ENCODE data around the gene PPFIA3.
"Not testable (repeated sequence)": the region's sequence is repeated elsewhere in the genome, so short reads cannot be mapped to it uniquely, and the experiment has no call there.

Gene PPFIA3

DNA sequence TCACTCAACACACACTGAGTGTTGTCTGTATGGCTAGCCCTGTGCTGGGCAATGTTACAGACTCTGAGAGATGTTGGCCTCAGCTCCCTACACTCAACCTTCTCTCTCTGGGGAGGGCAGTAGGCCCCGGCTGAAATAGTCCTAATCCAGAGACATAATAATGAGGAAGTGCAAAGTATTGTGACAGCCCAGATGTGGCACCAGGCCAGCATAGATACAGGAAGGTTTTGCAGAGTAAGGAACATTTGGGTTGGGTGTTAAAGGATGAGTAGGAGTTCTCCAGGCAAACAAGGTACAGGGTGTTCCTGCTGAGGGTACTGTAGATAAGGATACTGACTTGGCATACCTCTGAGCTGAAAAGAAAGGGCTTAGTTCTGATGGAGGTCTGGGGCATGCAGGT is 2.8 kb upstream of the PPFIA3 start:
- Histone ChIP-seq H3K9me3 (ENCODE audit: control insufficient read depth, insufficient read depth, low read depth, low read length) (no peaks in the 10 kb centered on the region), H3K4me3 (ENCODE audit: low read depth, low read length) (no peak overlapping the region), H3K36me3 (ENCODE audit: control insufficient read depth, insufficient read depth, low read length) (no peaks in the 10 kb centered on the region), H3K4me1 (ENCODE audit: control insufficient read depth, insufficient read depth, low read length) (peaks cover 24% of the 10 kb centered on the region; the same call in 1 of the 2 replicates), H3K27me3 (ENCODE audit: control insufficient read depth, insufficient read depth, low read length) (peaks cover 26% of the 10 kb centered on the region), H3K27ac (ENCODE audit: low read depth, low read length) (no peak overlapping the region), H3K9ac (ENCODE audit: low read length) (no peak overlapping the region)

DNA sequence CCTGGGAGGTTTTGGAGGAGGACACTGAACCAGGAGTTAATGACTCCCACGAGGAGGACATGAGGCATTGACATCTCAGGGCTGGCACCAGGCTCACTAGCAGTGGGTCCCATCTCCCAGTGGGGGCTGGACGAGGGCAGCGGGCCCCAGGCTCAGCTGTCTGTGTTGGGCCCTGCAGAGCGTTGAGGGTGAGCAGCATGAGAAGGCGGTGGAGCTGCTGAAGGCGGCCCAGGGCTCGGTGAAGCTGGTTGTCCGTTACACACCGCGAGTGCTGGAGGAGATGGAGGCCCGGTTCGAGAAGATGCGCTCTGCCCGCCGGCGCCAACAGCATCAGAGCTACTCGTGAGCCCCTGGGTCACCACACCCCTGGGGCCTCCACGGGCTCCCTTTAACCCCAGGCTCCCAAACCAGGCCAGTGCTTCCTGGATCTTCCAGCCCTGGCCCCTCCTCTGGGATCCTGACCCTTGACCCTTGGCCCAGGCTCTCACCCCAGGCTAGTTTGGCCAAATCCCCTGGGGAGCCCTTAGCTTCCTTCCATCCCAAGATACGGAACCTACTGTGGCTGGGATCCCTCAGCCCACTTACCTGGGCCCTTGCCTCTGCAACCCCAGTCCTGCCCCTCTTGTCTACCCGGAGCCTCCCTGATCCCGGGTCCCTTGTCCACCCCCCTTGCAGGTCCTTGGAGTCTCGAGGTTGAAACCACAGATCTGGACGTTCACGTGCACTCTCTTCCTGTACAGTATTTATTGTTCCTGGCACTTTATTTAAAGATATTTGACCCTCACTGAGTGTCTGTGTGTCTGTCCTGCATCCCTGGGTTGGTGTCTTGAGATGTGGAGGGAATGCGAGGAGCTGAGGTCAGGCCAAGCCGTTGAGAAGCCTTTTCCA is 1.4 kb upstream of the PPFIA3 start:
- Histone ChIP-seq H3K36me3 (ENCODE audit: control insufficient read depth, insufficient read depth, low read length) (no peaks in the 10 kb centered on the region), H3K27me3 (ENCODE audit: control insufficient read depth, insufficient read depth, low read length) (peaks cover 32% of the 10 kb centered on the region), H3K4me1 (ENCODE audit: control insufficient read depth, insufficient read depth, low read length) (peaks cover 24% of the 10 kb centered on the region; the same call in 1 of the 2 replicates), H3K9ac (ENCODE audit: low read length) (peak overlapping the region; percentile 85), H3K4me3 (ENCODE audit: low read depth, low read length) (peak overlapping the region; percentile 78), H3K27ac (ENCODE audit: low read depth, low read length) (peak overlapping the region; percentile 93; the same call in 1 of the 2 replicates), H3K9me3 (ENCODE audit: control insufficient read depth, insufficient read depth, low read depth, low read length) (no peaks in the 10 kb centered on the region)

GRCh38 chr19:49118565-49119410 is 556 bp upstream of the PPFIA3 start, which contains the start of gene C19orf73:
TSS of gene C19orf73 (minus strand) at chr19:49119143. CDS start at chr19:49119022, 121 bp downstream.
- Histone ChIP-seq H3K9me3 (ENCODE audit: control insufficient read depth, insufficient read depth, low read depth, low read length) (no peaks in the 10 kb centered on the region), H3K27me3 (ENCODE audit: control insufficient read depth, insufficient read depth, low read length) (peaks cover 32% of the 10 kb centered on the region), H3K36me3 (ENCODE audit: control insufficient read depth, insufficient read depth, low read length) (no peaks in the 10 kb centered on the region), H3K9ac (ENCODE audit: low read length) (peak within 1 kb of the TSS; percentile 85), H3K27ac (ENCODE audit: low read depth, low read length) (peak within 1 kb of the TSS; percentile 93), H3K4me3 (ENCODE audit: low read depth, low read length) (peak within 1 kb of the TSS; percentile 78), H3K4me1 (ENCODE audit: control insufficient read depth, insufficient read depth, low read length) (peaks cover 23% of the 10 kb centered on the region; the same call in 1 of the 2 replicates)

DNA sequence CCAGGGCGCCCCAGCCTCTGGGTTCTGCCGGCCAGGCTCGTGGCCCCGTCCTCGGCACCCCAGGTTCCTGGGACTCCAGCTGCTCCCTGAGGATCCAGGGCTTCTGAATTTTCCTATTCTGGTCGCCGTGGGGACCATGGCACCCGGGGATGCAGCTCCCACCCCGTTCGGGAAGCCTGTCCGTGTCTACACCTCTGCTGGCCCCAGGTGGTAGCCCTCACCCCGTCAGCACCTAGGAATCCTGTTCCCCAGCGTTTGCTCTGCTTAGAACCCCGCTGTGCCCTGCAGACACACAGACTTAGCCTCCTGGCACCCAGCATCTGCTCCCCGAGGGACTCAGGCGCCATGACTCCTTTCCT is 960 bp downstream of the PPFIA3 start:
- no peaks in the 10 kb centered on the region for H3K36me3 ChIP-seq (ENCODE audit: control insufficient read depth, insufficient read depth, low read length)
- H3K9ac ChIP-seq (ENCODE audit: low read length), result no peak overlapping the region
- H3K27me3 ChIP-seq (ENCODE audit: control insufficient read depth, insufficient read depth, low read length), result peaks cover 29% of the 10 kb centered on the region
- no peaks in the 10 kb centered on the region for H3K9me3 ChIP-seq (ENCODE audit: control insufficient read depth, insufficient read depth, low read depth, low read length)
- H3K4me3 ChIP-seq (ENCODE audit: low read depth, low read length), result peak overlapping the region; percentile 64
- H3K27ac ChIP-seq (ENCODE audit: low read depth, low read length), result no peak overlapping the region
- H3K4me1 ChIP-seq (ENCODE audit: control insufficient read depth, insufficient read depth, low read length), result peaks cover 17% of the 10 kb centered on the region; the same call in 1 of the 2 replicates

GRCh38 chr19:49120868-49121267 is 1.5 kb downstream of the PPFIA3 start:
- no peaks in the 10 kb centered on the region for H3K36me3 ChIP-seq (ENCODE audit: control insufficient read depth, insufficient read depth, low read length)
- no peak overlapping the region for H3K27ac ChIP-seq (ENCODE audit: low read depth, low read length)
- H3K27me3 ChIP-seq (ENCODE audit: control insufficient read depth, insufficient read depth, low read length), result peaks cover 26% of the 10 kb centered on the region
- H3K9ac ChIP-seq (ENCODE audit: low read length), result no peak overlapping the region
- no peaks in the 10 kb centered on the region for H3K9me3 ChIP-seq (ENCODE audit: control insufficient read depth, insufficient read depth, low read depth, low read length)
- no peak overlapping the region for H3K4me3 ChIP-seq (ENCODE audit: low read depth, low read length)
- peaks cover 19% of the 10 kb centered on the region; the same call in 1 of the 2 replicates for H3K4me1 ChIP-seq (ENCODE audit: control insufficient read depth, insufficient read depth, low read length)

- H3K27me3 ChIP-seq (ENCODE audit: control insufficient read depth, insufficient read depth, low read length), result peaks cover 26% of the 10 kb centered on the region
- not testable (repeated sequence) for H3K9ac ChIP-seq (ENCODE audit: low read length); H3K4me3 ChIP-seq (ENCODE audit: low read depth, low read length); H3K9me3 ChIP-seq (ENCODE audit: control insufficient read depth, insufficient read depth, low read depth, low read length); H3K27ac ChIP-seq (ENCODE audit: low read depth, low read length); H3K36me3 ChIP-seq (ENCODE audit: control insufficient read depth, insufficient read depth, low read length)
- peaks cover 19% of the 10 kb centered on the region; the same call in 1 of the 2 replicates for H3K4me1 ChIP-seq (ENCODE audit: control insufficient read depth, insufficient read depth, low read length)
These were observed 2.5 kb downstream of the PPFIA3 start for GRCh38 chr19:49121841-49122240.

GRCh38 chr19:49123285-49123684 is 3.9 kb downstream of the PPFIA3 start:
- not testable (repeated sequence) for H3K36me3 ChIP-seq (ENCODE audit: control insufficient read depth, insufficient read depth, low read length); H3K4me3 ChIP-seq (ENCODE audit: low read depth, low read length); H3K9ac ChIP-seq (ENCODE audit: low read length); H3K27ac ChIP-seq (ENCODE audit: low read depth, low read length); H3K9me3 ChIP-seq (ENCODE audit: control insufficient read depth, insufficient read depth, low read depth, low read length)
- Histone ChIP-seq H3K4me1 (ENCODE audit: control insufficient read depth, insufficient read depth, low read length) (peaks cover 14% of the 10 kb centered on the region; the same call in 1 of the 2 replicates), H3K27me3 (ENCODE audit: control insufficient read depth, insufficient read depth, low read length) (peaks cover 26% of the 10 kb centered on the region)

- Histone ChIP-seq H3K4me3 (ENCODE audit: low read depth, low read length) (peak overlapping the region; percentile 48; the same call in 1 of the 2 replicates), H3K9me3 (ENCODE audit: control insufficient read depth, insufficient read depth, low read depth, low read length) (no peaks in the 10 kb centered on the region), H3K27me3 (ENCODE audit: control insufficient read depth, insufficient read depth, low read length) (peaks cover 18% of the 10 kb centered on the region), H3K36me3 (ENCODE audit: control insufficient read depth, insufficient read depth, low read length) (no peaks in the 10 kb centered on the region), H3K9ac (ENCODE audit: low read length) (no peak overlapping the region), H3K4me1 (ENCODE audit: control insufficient read depth, insufficient read depth, low read length) (peaks cover 23% of the 10 kb centered on the region), H3K27ac (ENCODE audit: low read depth, low read length) (no peak overlapping the region)
These were observed 5.8 kb downstream of the PPFIA3 start for GRCh38 chr19:49125025-49125731.

DNA sequence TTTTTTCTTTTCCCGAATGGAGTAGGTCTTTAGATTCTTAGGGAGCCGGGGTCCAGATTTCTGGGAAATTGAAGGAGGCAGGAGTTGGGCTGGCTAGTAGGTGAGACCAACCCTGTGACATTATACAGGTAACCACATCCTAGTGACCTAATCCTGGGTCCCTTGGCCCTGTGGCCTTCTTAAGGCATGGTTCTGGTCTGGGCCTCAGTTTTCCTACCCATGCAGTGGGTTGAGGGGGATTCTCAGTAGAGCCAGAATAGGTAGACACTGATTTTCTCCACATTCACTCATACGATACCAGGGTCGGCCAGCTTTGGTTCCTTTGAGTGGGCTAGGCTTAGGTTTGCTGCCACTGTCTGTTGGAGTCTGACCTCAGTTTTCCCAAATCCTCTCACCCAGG is 7.2 kb downstream of the PPFIA3 start:
- Histone ChIP-seq H3K27ac (ENCODE audit: low read depth, low read length) (no peak overlapping the region), H3K4me1 (ENCODE audit: control insufficient read depth, insufficient read depth, low read length) (peaks cover 20% of the 10 kb centered on the region)

DNA sequence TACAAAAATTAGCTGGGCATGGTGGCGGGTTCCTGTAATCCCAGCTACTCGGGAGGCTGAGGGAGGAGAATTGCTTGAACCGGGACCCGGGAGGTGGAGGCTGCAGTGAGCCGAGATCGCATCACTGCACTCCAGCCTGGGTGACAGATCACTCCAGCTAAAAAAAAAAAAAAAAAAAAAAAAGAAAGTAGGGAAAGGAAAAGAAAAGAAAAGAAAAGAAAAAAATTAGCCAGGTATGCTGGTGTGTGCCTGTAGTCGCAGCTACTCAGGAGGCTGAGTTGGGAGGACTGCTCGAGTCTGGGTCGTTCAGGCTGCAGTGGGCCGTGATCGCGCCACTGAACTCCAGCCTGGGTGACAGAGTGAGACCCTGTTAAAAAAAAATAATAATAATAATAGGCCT is 7.9 kb downstream of the PPFIA3 start:
- peak overlapping the region; percentile 55; the same call in 1 of the 2 replicates for H3K4me3 ChIP-seq (ENCODE audit: low read depth, low read length)
- H3K27ac ChIP-seq (ENCODE audit: low read depth, low read length); H3K9ac ChIP-seq (ENCODE audit: low read length); H3K36me3 ChIP-seq (ENCODE audit: control insufficient read depth, insufficient read depth, low read length); H3K27me3 ChIP-seq (ENCODE audit: control insufficient read depth, insufficient read depth, low read length); H3K9me3 ChIP-seq (ENCODE audit: control insufficient read depth, insufficient read depth, low read depth, low read length): not testable (repeated sequence)
- H3K4me1 ChIP-seq (ENCODE audit: control insufficient read depth, insufficient read depth, low read length), result peaks cover 20% of the 10 kb centered on the region

More for the DNA sequence above, 7.2 kb downstream of the PPFIA3 start:
- no peak overlapping the region for H3K4me3 ChIP-seq (ENCODE audit: low read depth, low read length)
- H3K9ac ChIP-seq (ENCODE audit: low read length), result no peak overlapping the region
- H3K27me3 ChIP-seq (ENCODE audit: control insufficient read depth, insufficient read depth, low read length), result peaks cover 7% of the 10 kb centered on the region; the same call in 1 of the 2 replicates
- peaks cover 3% of the 10 kb centered on the region; the same call in 1 of the 2 replicates for H3K36me3 ChIP-seq (ENCODE audit: control insufficient read depth, insufficient read depth, low read length)
- H3K9me3 ChIP-seq (ENCODE audit: control insufficient read depth, insufficient read depth, low read depth, low read length), result no peaks in the 10 kb centered on the region

All from HUES6 (cell line).